Peyer's patch (tissue), 4 donors: ENCODE results near the gene CCT8L2.
"Not testable (repeated sequence)": the region's sequence is repeated elsewhere in the genome, so short reads cannot be mapped to it uniquely, and the experiment has no call there.

ENCODE experiments used
- POLR2A ChIP-seq, 2 donors: fragments of 450-650 bp; IDR thresholded peaks; one replicate each; pipeline ENCODE4 v1.5.1; 2017; ENCODE audit warnings: antibody characterized with exemption in 2 of 2, mild to moderate bottlenecking in 2 of 2, moderate library complexity in 2 of 2
- TF ChIP-seq, protein P1 (sequence below), 6 experiments: fragments of 450-650 bp in 4 of 6; fragments of 200-600 bp in 2 of 6; sonication (generic) in 1 of 6; IDR thresholded peaks; one replicate each; pipeline ENCODE4 v1.5.1; 2017 to 2019; ENCODE audit warnings: antibody characterized with exemption in 6 of 6, mild to moderate bottlenecking in 3 of 6, moderate library complexity in 1 of 6

DNA sequence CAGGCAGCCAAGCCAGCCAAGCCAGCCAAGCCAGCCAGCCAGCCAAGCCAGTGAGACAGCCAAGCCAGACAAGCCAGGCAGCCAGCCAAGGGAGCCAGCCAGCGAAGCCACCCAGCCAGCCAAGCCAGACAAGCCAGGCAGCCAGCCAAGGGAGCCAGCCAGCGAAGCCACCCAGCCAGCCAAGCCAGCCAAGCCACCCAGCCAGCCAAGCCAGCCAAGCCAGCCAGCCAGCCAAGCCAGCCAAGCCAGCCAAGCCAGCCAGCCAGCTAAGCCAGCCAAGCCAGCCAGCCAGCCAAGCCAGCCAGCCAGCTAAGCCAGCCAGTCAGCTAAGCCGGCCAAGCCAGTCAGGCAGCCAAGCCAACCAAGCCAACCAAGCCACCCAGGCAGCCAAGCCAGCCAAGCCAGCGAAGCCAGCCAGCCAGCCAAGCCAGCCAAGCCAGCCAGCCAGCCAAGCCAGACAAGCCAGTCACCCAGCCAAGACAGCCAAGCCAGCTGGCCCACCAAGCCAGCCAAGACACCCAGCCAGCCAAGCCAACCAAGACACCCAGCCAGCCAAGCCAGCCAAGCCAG, 34.1 kb downstream of the CCT8L2 start:
- TF ChIP-seq, protein P1, sequence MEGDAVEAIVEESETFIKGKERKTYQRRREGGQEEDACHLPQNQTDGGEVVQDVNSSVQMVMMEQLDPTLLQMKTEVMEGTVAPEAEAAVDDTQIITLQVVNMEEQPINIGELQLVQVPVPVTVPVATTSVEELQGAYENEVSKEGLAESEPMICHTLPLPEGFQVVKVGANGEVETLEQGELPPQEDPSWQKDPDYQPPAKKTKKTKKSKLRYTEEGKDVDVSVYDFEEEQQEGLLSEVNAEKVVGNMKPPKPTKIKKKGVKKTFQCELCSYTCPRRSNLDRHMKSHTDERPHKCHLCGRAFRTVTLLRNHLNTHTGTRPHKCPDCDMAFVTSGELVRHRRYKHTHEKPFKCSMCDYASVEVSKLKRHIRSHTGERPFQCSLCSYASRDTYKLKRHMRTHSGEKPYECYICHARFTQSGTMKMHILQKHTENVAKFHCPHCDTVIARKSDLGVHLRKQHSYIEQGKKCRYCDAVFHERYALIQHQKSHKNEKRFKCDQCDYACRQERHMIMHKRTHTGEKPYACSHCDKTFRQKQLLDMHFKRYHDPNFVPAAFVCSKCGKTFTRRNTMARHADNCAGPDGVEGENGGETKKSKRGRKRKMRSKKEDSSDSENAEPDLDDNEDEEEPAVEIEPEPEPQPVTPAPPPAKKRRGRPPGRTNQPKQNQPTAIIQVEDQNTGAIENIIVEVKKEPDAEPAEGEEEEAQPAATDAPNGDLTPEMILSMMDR (IDR thresholded peaks at IDR 0.05), result not testable (repeated sequence)
- TF ChIP-seq POLR2A (IDR thresholded peaks at IDR 0.05), result not testable (repeated sequence)
